Caco-2 (cell line): ENCODE data around the gene PTPN14. TPM values are rescaled to one million over a fixed set of nuclear protein-coding genes. Genes with fewer than 3 reads are reported as not detected.
"Not testable (repeated sequence)": the region's sequence is repeated elsewhere in the genome, so short reads cannot be mapped to it uniquely, and the experiment has no call there.

ENCODE experiments used
- BruUV-seq: library from RNA; stranded (reverse); fragments of 400-500 nt; replicated peaks from 2 replicates; lab custom pipeline; 2021; lab: Mats Ljungman, UMichigan
- CTCF ChIA-PET: fragments of 300-600 bp; sonication (Branson Sonifier 250); formaldehyde crosslinking; loops from one replicate; lab custom pipeline; 2022; ENCODE audit warnings: antibody characterized with exemption; lab: Charles Lee
- POLR2A ChIA-PET: fragments of 300-600 bp; sonication (Branson Sonifier 250); formaldehyde crosslinking; loops from one replicate; lab custom pipeline; 2022; ENCODE audit warnings: antibody characterized with exemption; lab: Charles Lee
- DNase-seq, 2 experiments: peaks; one replicate each; pipeline versions ENCODE4 v3.0.0 to v3.0.0-alpha.2; 2020 to 2022
- H3K27me3 ChIP-seq: replicated peaks from 2 replicates; pipeline ENCODE4 v1.6.0; 2011; ENCODE audit warnings: low read length; ENCODE audit not compliant: control insufficient read depth, insufficient read depth
- H3K36me3 ChIP-seq: 2 replicates; pipeline ENCODE4 v1.5.1; 2011; ENCODE audit warnings: low read length; ENCODE audit not compliant: control insufficient read depth, insufficient read depth
- H3K4me1 ChIP-seq: fragments of 250-450 bp; sonication (Bioruptor Pico); 2 replicates; pipeline ENCODE4 v1.5.1; 2020; ENCODE audit warnings: mild to moderate bottlenecking
- H3K4me3 ChIP-seq: 2 replicates; pipeline ENCODE4 v1.5.1; 2011; ENCODE audit warnings: low read depth, mild to moderate bottlenecking, control low read depth, low read length
- H3K9me3 ChIP-seq: fragments of 250-450 bp; sonication (Bioruptor Pico); 2 replicates; pipeline ENCODE4 v1.5.1; 2020; ENCODE audit warnings: mild to moderate bottlenecking, moderate library complexity
- H3K27ac Mint-ChIP-seq: one replicate; pipeline ENCODE4 v1.8.0; 2022; ENCODE audit warnings: mixed read lengths; ENCODE audit not compliant: unreplicated experiment
- H3K27me3 Mint-ChIP-seq: one replicate; pipeline ENCODE4 v1.8.0; 2022; ENCODE audit warnings: mixed read lengths; ENCODE audit not compliant: insufficient read depth, unreplicated experiment
- H3K36me3 Mint-ChIP-seq: one replicate; pipeline ENCODE4 v1.8.0; 2022; ENCODE audit warnings: mild to moderate bottlenecking, mixed read lengths; ENCODE audit not compliant: insufficient read depth, unreplicated experiment
- H3K4me1 Mint-ChIP-seq: one replicate; pipeline ENCODE4 v1.8.0; 2022; ENCODE audit warnings: low read depth, mixed read lengths; ENCODE audit not compliant: unreplicated experiment
- H3K4me3 Mint-ChIP-seq: one replicate; pipeline ENCODE4 v1.8.0; 2022; ENCODE audit warnings: mild to moderate bottlenecking, moderate library complexity, mixed read lengths; ENCODE audit not compliant: unreplicated experiment
- H3K9me3 Mint-ChIP-seq: one replicate; pipeline ENCODE4 v1.8.0; 2022; ENCODE audit warnings: mixed read lengths; ENCODE audit not compliant: unreplicated experiment
- CTCF ChIP-seq, 2 experiments: fragments of 200-600 bp in 1 of 2; IDR thresholded peaks; 1 replicate in 1 of 2; 2 replicates in 1 of 2; pipeline versions ENCODE4 v1.5.1 to v1.8.0; 2011 to 2022; ENCODE audit warnings: antibody characterized with exemption in 1 of 2, control low read depth in 1 of 2, inconsistent platforms in 1 of 2, low read depth in 1 of 2, low read length in 1 of 2, mild to moderate bottlenecking in 1 of 2, moderate library complexity in 1 of 2; ENCODE audit not compliant: insufficient read depth in 1 of 2, severe bottlenecking in 1 of 2, unreplicated experiment in 1 of 2
- intact Hi-C: fragments of 100-400 bp; cut with micrococcal nuclease; formaldehyde crosslinking; loops from one replicate; pipeline ENCODE4 v1.10.0; 2022; ENCODE audit not compliant: unreplicated experiment
- total RNA-seq: library from RNA; stranded (reverse); gene quantifications from 2 replicates; pipeline ENCODE4 v1.2.3, GENCODE V29; 2022

The PTPN14 gene
- total RNA-seq, 1 experiment from 2014 or later: 103 TPM

GRCh38 chr1:214496126-214496525, 55.3 kb downstream of the PTPN14 start:
- no peaks in the 10 kb centered on the region for H3K27me3 Mint-ChIP-seq
- no peak for TF ChIP-seq CTCF (IDR thresholded peaks at IDR 0.05; ENCODE audit: insufficient read depth in 1 of 2, low read depth in 1 of 2, low read length in 1 of 2, severe bottlenecking in 1 of 2, unreplicated experiment in 1 of 2)
- peaks cover 53% of the 10 kb centered on the region for H3K36me3 Mint-ChIP-seq
- Histone ChIP-seq H3K36me3 (peaks cover 2% of the 10 kb centered on the region; the same call in 1 of the 2 replicates), H3K4me1 (peaks cover 67% of the 10 kb centered on the region), H3K27me3 (no peaks in the 10 kb centered on the region), H3K4me3 (no peak overlapping the region), H3K9me3 (no peaks in the 10 kb centered on the region)
- intact Hi-C loops: no loop called here
- peak overlapping the region; percentile 53 for H3K27ac Mint-ChIP-seq
- ChIA-PET CTCF (no interaction called here), POLR2A (no interaction called here)
- peaks cover 60% of the 10 kb centered on the region for H3K4me1 Mint-ChIP-seq
- no peak overlapping the region for H3K4me3 Mint-ChIP-seq
- DNase-seq: peak in 1 of 2 experiments; percentile 45
- no peaks in the 10 kb centered on the region for H3K9me3 Mint-ChIP-seq
- no TSS peak for BruUV-seq

- H3K27me3 Mint-ChIP-seq: no peaks in the 10 kb centered on the region
- POLR2A ChIA-PET: interaction anchor here (0.6 kb wide), 1 partner anchor 148 kb away, joined by 5 read pairs; no protein-coding TSS in a partner anchor
- H3K36me3 Mint-ChIP-seq: peaks cover 58% of the 10 kb centered on the region
- Histone ChIP-seq H3K4me3 (no peak overlapping the region), H3K4me1 (peaks cover 55% of the 10 kb centered on the region), H3K36me3 (peaks cover 2% of the 10 kb centered on the region; the same call in 1 of the 2 replicates), H3K27me3 (no peaks in the 10 kb centered on the region), H3K9me3 (no peaks in the 10 kb centered on the region)
- intact Hi-C loops: no loop called here
- TF ChIP-seq CTCF (IDR thresholded peaks at IDR 0.05; ENCODE audit: insufficient read depth in 1 of 2, low read depth in 1 of 2, low read length in 1 of 2, severe bottlenecking in 1 of 2, unreplicated experiment in 1 of 2): no peak
- BruUV-seq: no TSS peak
- H3K27ac Mint-ChIP-seq: peak overlapping the region; percentile 1
- DNase-seq: no peak
- no peak overlapping the region for H3K4me3 Mint-ChIP-seq
- H3K4me1 Mint-ChIP-seq: peaks cover 58% of the 10 kb centered on the region
- no peaks in the 10 kb centered on the region for H3K9me3 Mint-ChIP-seq
- CTCF ChIA-PET: no interaction called here
Measured at GRCh38 chr1:214494706-214495105, 56.7 kb downstream of the PTPN14 start.

GRCh38 chr1:214494179-214494578, 57.2 kb downstream of the PTPN14 start:
- BruUV-seq, H3K27me3 ChIP-seq, H3K4me3 Mint-ChIP-seq, H3K36me3 ChIP-seq, intact Hi-C loops, CTCF ChIA-PET, POLR2A ChIA-PET, DNase-seq, H3K9me3 Mint-ChIP-seq, H3K9me3 ChIP-seq, H3K27me3 Mint-ChIP-seq, H3K4me3 ChIP-seq: not testable (repeated sequence)
- H3K27ac Mint-ChIP-seq: peak overlapping the region; percentile 1
- peaks cover 51% of the 10 kb centered on the region for H3K4me1 ChIP-seq
- H3K4me1 Mint-ChIP-seq: peaks cover 61% of the 10 kb centered on the region
- H3K36me3 Mint-ChIP-seq: peaks cover 63% of the 10 kb centered on the region
